ENCODE measurements around the gene PDE3A.

The PDE3A gene

GRCh38 chr12:20370014-20370386 is 1.7 kb downstream of the PDE3A start:
- Histone ChIP-seq H3K4me1 (ENCODE audit: control insufficient read depth, low read length) (no peaks in the 10 kb centered on the region), H3K36me3 (ENCODE audit: control insufficient read depth, low read length) (no peaks in the 10 kb centered on the region), H3K9me2 (replicated peaks; ENCODE audit: control insufficient read depth, low read length) (no peaks in the 10 kb centered on the region), H3K4me2 (ENCODE audit: low read length) (no peak overlapping the region), H3F3A (ENCODE audit: control insufficient read depth, insufficient read depth) (no peaks in the 10 kb centered on the region), H3K79me2 (ENCODE audit: control insufficient read depth, low read length) (no peaks in the 10 kb centered on the region), H3K9me3 (ENCODE audit: control insufficient read depth, insufficient read depth, low read length) (peaks cover 5% of the 10 kb centered on the region; the same call in 1 of the 2 replicates), H3K4me3 (ENCODE audit: low read length) (no peak overlapping the region), H3K27ac (ENCODE audit: low read depth, low read length) (no peak overlapping the region), H4K20me1 (ENCODE audit: control insufficient read depth, insufficient read depth, low read depth, low read length) (no peaks in the 10 kb centered on the region), H3K27me3 (ENCODE audit: control insufficient read depth, low read length) (no peaks in the 10 kb centered on the region)
- no peak for TF ChIP-seq EZH2phosphoT487 (IDR thresholded peaks at IDR 0.05; ENCODE audit: borderline replicate concordance, low read length)
- no peak for TF ChIP-seq CTCF (IDR thresholded peaks at IDR 0.05; ENCODE audit: low read depth, low read length, poor library complexity, severe bottlenecking)

GRCh38 chr12:20370866-20371519 is 2.7 kb downstream of the PDE3A start:
- TF ChIP-seq CTCF (IDR thresholded peaks at IDR 0.05; ENCODE audit: low read depth, low read length, poor library complexity, severe bottlenecking) (no peak), EZH2phosphoT487 (IDR thresholded peaks at IDR 0.05; ENCODE audit: borderline replicate concordance, low read length) (no peak)
- H3K36me3 ChIP-seq (ENCODE audit: control insufficient read depth, low read length): no peaks in the 10 kb centered on the region
- no peaks in the 10 kb centered on the region for H3K9me2 ChIP-seq (replicated peaks; ENCODE audit: control insufficient read depth, low read length)
- H3K4me3 ChIP-seq (ENCODE audit: low read length): no peak overlapping the region
- H3K9me3 ChIP-seq (ENCODE audit: control insufficient read depth, insufficient read depth, low read length): peaks cover 5% of the 10 kb centered on the region; the same call in 1 of the 2 replicates
- no peaks in the 10 kb centered on the region for H4K20me1 ChIP-seq (ENCODE audit: control insufficient read depth, insufficient read depth, low read depth, low read length)
- no peaks in the 10 kb centered on the region for H3K4me1 ChIP-seq (ENCODE audit: control insufficient read depth, low read length)
- H3K79me2 ChIP-seq (ENCODE audit: control insufficient read depth, low read length): no peaks in the 10 kb centered on the region
- no peak overlapping the region for H3K27ac ChIP-seq (ENCODE audit: low read depth, low read length)
- H3K27me3 ChIP-seq (ENCODE audit: control insufficient read depth, low read length): no peaks in the 10 kb centered on the region
- no peak overlapping the region for H3K4me2 ChIP-seq (ENCODE audit: low read length)
- no peaks in the 10 kb centered on the region for H3F3A ChIP-seq (ENCODE audit: control insufficient read depth, insufficient read depth)

- H3K79me2 ChIP-seq (ENCODE audit: control insufficient read depth, low read length): no peaks in the 10 kb centered on the region
- H3K27me3 ChIP-seq (ENCODE audit: control insufficient read depth, low read length): no peaks in the 10 kb centered on the region
- no peaks in the 10 kb centered on the region for H3K36me3 ChIP-seq (ENCODE audit: control insufficient read depth, low read length)
Measured at GRCh38 chr12:20372326-20373096, 4.2 kb downstream of the PDE3A start.

More at GRCh38 chr12:20372326-20373096, 4.2 kb downstream of the PDE3A start:
- no peaks in the 10 kb centered on the region for H3K4me1 ChIP-seq (ENCODE audit: control insufficient read depth, low read length)
- H3K9me3 ChIP-seq (ENCODE audit: control insufficient read depth, insufficient read depth, low read length): peaks cover 5% of the 10 kb centered on the region; the same call in 1 of the 2 replicates
- H3K4me2 ChIP-seq (ENCODE audit: low read length): no peak overlapping the region
- TF ChIP-seq CTCF (IDR thresholded peaks at IDR 0.05; ENCODE audit: low read depth, low read length, poor library complexity, severe bottlenecking) (no peak), EZH2phosphoT487 (IDR thresholded peaks at IDR 0.05; ENCODE audit: borderline replicate concordance, low read length) (no peak)
- no peaks in the 10 kb centered on the region for H3K9me2 ChIP-seq (replicated peaks; ENCODE audit: control insufficient read depth, low read length)
- no peak overlapping the region for H3K4me3 ChIP-seq (ENCODE audit: low read length)
- H4K20me1 ChIP-seq (ENCODE audit: control insufficient read depth, insufficient read depth, low read depth, low read length): no peaks in the 10 kb centered on the region
- H3K27ac ChIP-seq (ENCODE audit: low read depth, low read length): no peak overlapping the region
- H3F3A ChIP-seq (ENCODE audit: control insufficient read depth, insufficient read depth): no peaks in the 10 kb centered on the region

Measured in DOHH2 (cell line).